Breast epithelium (tissue), 4 donors: ENCODE data around the gene CDR2. TPM values are rescaled to one million over a fixed set of nuclear protein-coding genes. Genes with fewer than 3 reads are reported as not detected.

Experiments used
- DNase-seq, 2 donors: peaks; one replicate each; pipeline ENCODE4 v3.0.0-alpha.2; 2019; ENCODE audit warnings: low spot score in 2 of 2
- H3K27ac ChIP-seq, 2 donors: fragments of 200-600 bp; sonication (generic) in 1 of 2; one replicate each; pipeline ENCODE4 v1.5.1; 2016 to 2019; ENCODE audit warnings: mild to moderate bottlenecking in 1 of 2
- H3K27me3 ChIP-seq, 2 donors: fragments of 200-600 bp; sonication (generic) in 1 of 2; one replicate each; pipeline versions ENCODE4 v1.5.1 to v1.6.0; 2017 to 2019; ENCODE audit warnings: control low read depth in 1 of 2, mild to moderate bottlenecking in 1 of 2
- H3K36me3 ChIP-seq: fragments of 200-600 bp; one replicate; pipeline ENCODE4 v1.5.1; 2019
- H3K4me1 ChIP-seq, 2 donors: fragments of 200-600 bp; sonication (generic); one replicate each; pipeline ENCODE4 v1.5.1; 2016 to 2019; ENCODE audit warnings: control low read depth in 1 of 2
- H3K4me3 ChIP-seq, 3 donors: fragments of 200-600 bp; sonication (generic); 1 replicate in 2 of 3; 2 replicates in 1 of 3; pipeline ENCODE4 v1.5.1; 2016 to 2019; ENCODE audit warnings: mild to moderate bottlenecking in 3 of 3, moderate library complexity in 2 of 3
- H3K9me3 ChIP-seq, 2 donors: fragments of 200-600 bp; sonication (generic) in 1 of 2; one replicate each; pipeline ENCODE4 v1.5.1; 2016 to 2019; ENCODE audit warnings: control low read depth in 1 of 2
- POLR2A ChIP-seq: fragments of 450-650 bp; IDR thresholded peaks from one replicate; pipeline ENCODE4 v1.6.1; 2016; ENCODE audit warnings: antibody characterized with exemption, mild to moderate bottlenecking, moderate library complexity
- POLR2AphosphoS5 ChIP-seq, 3 donors: sonication (generic); formaldehyde crosslinking; IDR thresholded peaks; one replicate each; pipeline ENCODE4 v1.6.1; 2017; ENCODE audit warnings: antibody characterized with exemption in 3 of 3
- intact Hi-C: fragments of 100-400 bp; cut with DNase I; formaldehyde crosslinking; loops from one replicate; pipeline ENCODE4 v1.15.1; 2023; ENCODE audit warnings: low total_unique reads
- total RNA-seq, 3 donors: library from RNA; depleted of rRNA; stranded (reverse); fragments of >200 nt; gene quantifications; one replicate each; pipeline ENCODE4 v1.1.0, GENCODE V29; 2016
- TF ChIP-seq, protein P1 (sequence below), 3 donors: fragments of 450-650 bp; IDR thresholded peaks; one replicate each; pipeline ENCODE4 v1.5.1; 2016 to 2017; ENCODE audit warnings: antibody characterized with exemption in 3 of 3, mild to moderate bottlenecking in 3 of 3, moderate library complexity in 3 of 3

CDR2 gene
- total RNA-seq, 3 donors from 2014 or later: 20.2 to 37.5 (median 26.9) TPM

DNA sequence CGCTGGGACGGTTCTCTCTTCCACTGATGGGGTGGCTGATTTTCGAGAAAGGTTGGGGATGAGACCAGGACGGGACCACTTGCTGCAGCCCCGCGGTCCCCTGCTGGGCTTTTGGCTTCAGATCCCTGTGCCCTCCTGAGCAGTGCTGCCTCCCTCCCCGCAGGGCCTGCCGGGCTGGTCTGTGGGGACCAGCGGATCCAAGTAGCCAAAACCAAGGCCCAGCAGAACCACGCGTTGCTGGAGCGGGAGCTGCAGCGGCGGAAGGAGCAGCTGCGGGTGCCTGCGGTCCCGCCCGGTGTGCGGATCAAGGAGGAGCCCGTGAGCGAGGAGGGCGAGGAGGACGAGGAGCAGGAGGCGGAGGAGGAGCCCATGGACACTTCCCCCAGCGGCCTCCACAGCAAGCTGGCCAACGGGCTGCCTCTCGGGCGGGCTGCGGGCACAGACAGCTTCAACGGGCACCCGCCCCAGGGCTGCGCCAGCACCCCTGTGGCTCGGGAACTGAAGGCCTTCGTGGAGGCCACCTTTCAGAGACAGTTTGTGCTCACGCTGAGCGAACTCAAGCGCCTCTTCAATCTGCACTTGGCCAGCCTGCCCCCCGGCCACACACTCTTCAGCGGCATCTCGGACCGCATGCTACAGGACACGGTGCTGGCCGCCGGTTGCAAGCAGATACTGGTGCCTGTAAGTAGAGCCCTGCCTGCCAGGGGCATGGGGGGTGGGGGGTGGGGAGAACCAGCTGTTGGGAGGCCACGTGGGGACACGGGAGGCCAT, 48.6 kb downstream of the CDR2 start:
- intact Hi-C loops: no loop called here
- Histone ChIP-seq H3K36me3 (no peaks in the 10 kb centered on the region), H3K4me1 (no peaks in the 10 kb centered on the region), H3K4me3 (no peak overlapping the region), H3K27me3 (no peaks in the 10 kb centered on the region), H3K9me3 (no peaks in the 10 kb centered on the region), H3K27ac (no peak overlapping the region)
- no peak for TF ChIP-seq POLR2A
- no peak for TF ChIP-seq POLR2AphosphoS5 (IDR thresholded peaks at IDR 0.05)
- TF ChIP-seq, protein P1, sequence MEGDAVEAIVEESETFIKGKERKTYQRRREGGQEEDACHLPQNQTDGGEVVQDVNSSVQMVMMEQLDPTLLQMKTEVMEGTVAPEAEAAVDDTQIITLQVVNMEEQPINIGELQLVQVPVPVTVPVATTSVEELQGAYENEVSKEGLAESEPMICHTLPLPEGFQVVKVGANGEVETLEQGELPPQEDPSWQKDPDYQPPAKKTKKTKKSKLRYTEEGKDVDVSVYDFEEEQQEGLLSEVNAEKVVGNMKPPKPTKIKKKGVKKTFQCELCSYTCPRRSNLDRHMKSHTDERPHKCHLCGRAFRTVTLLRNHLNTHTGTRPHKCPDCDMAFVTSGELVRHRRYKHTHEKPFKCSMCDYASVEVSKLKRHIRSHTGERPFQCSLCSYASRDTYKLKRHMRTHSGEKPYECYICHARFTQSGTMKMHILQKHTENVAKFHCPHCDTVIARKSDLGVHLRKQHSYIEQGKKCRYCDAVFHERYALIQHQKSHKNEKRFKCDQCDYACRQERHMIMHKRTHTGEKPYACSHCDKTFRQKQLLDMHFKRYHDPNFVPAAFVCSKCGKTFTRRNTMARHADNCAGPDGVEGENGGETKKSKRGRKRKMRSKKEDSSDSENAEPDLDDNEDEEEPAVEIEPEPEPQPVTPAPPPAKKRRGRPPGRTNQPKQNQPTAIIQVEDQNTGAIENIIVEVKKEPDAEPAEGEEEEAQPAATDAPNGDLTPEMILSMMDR (IDR thresholded peaks at IDR 0.05): no peak
- DNase-seq: no peak

DNA sequence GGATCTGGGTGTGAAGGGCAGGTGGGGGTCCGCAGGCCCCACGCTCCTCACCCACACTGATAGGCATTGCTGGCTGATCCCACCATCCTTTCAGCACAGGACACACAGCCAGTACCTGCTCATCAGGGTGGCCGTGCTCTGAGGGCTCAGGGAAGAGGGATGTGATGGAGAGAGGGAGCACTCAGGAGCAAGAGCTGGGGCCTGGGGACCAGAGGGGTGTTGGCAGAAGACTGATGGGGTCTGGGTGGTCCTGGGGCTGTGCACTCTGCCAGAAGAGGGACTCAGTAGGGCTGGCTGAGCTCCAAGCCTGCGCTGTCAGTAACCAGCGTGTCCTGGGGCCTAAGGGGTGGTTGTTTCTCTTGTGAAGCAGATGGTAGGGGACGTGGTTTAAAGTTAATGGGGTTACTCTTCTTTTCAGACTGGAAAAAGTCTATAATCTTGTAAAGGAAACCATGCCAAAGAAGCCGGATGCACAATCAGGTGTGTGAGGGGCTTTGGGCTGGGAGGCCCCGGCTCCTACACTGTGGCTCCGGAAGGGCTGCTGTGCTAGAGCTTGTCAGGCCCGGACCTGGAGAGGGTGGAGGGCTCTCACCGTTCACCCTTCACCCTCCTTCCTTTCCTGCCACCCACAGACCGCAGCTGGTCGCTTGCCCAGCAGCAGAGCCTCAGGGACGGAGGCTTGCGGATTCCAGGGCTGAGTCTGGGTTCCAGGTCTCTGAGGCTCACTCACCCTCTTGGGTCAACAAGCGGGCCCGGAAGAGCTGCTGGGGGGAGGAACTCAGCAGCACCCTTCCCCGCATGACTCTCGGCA, 49.4 kb downstream of the CDR2 start:
- Histone ChIP-seq H3K4me1 (no peaks in the 10 kb centered on the region), H3K4me3 (no peak overlapping the region), H3K27me3 (no peaks in the 10 kb centered on the region), H3K36me3 (no peaks in the 10 kb centered on the region), H3K27ac (peak overlapping the region in 1 of 2 donors; percentile 34), H3K9me3 (no peaks in the 10 kb centered on the region)
- no peak for DNase-seq
- TF ChIP-seq, protein P1 (IDR thresholded peaks at IDR 0.05): no peak
- TF ChIP-seq POLR2AphosphoS5 (IDR thresholded peaks at IDR 0.05): no peak
- TF ChIP-seq POLR2A: no peak
- intact Hi-C loops: no loop called here

DNA sequence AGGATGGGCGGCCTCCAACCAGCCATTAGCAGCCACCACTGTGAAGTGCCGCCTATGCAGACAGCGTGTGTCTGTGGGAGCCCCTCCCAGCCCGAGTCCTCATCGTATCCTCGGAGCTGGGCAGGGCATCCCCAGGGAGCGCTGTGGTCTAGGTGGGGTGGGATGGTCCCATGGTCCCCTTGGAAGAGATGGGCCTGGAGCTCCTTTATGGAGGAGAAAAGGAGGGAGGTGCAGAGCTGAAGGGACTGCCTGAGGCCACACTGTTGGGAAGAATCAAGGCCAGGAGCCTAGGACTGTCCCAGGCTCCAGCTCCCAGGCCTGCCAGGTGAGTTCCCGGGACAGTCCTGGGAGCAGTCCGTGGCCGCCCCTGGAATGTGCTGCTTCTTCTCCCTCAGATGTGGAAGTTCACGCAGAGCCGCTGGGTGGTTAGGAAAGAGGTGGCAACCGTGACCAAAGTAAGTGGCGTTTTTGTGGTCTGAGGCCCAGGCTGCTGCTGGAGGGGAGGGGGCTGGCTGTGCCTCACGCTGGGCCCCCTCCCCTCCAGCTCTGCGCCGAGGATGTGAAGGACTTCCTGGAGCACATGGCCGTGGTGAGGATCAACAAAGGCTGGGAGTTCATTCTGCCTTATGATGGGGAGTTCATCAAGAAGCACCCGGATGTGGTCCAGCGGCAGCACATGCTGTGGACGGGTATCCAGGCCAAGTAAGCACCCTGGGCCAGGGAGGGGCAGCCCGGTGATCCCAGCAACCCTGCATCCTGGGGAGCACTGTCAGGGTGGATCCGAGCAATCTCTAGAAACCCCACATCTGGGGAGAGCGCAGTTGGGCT, 50.2 kb downstream of the CDR2 start:
- Histone ChIP-seq H3K27me3 (no peaks in the 10 kb centered on the region), H3K4me1 (no peaks in the 10 kb centered on the region), H3K9me3 (no peaks in the 10 kb centered on the region), H3K27ac (peak overlapping the region in 1 of 2 donors; percentile 34), H3K4me3 (no peak overlapping the region), H3K36me3 (no peaks in the 10 kb centered on the region)
- no peak for DNase-seq
- TF ChIP-seq POLR2A (no peak), POLR2AphosphoS5 (IDR thresholded peaks at IDR 0.05) (no peak)
- TF ChIP-seq, protein P1 (IDR thresholded peaks at IDR 0.05): no peak
- intact Hi-C loops: no loop called here

DNA sequence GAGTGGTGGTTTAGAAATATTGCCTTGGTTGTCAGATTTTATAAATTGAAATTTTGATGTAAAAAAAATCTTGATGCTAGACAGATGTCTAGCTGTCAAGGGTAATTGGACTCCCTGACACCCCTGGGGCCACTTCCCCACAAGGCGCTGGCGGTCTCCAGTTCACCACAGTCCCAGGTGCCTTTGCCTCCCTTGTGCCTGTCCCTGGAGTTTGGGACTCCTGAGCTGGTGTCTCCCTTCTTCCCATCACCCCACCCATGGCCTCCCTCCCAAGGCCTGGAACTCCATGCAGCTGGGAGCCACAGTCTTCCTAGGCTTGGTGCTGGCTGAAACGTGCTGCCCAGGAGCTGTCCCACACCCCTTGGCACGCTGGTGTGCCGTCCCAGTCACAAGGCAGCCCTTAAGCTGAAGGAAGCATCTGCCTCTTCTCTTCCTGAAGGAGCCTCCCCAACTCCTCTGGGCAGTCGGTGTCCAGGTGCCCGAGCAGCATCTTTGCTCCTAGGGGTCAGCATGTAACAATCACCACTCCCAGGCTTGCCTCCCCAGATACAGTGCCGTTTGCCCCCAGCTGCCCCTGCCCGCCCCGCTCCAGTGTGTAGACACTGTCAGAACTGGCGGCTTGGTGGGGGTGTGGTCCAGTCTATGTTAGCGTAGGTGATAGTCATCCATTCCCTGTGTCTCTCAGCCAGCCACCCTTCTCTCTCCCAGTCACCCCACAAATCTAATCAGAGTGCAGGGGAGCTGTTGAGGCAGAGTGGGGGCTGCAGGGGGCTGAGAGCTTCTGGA, 51.1 kb downstream of the CDR2 start:
- Histone ChIP-seq H3K4me3 (no peak overlapping the region), H3K27me3 (no peaks in the 10 kb centered on the region), H3K4me1 (no peaks in the 10 kb centered on the region), H3K27ac (no peak overlapping the region), H3K9me3 (no peaks in the 10 kb centered on the region), H3K36me3 (no peaks in the 10 kb centered on the region)
- TF ChIP-seq, protein P1 (IDR thresholded peaks at IDR 0.05): no peak
- TF ChIP-seq POLR2A: no peak
- no peak for DNase-seq
- intact Hi-C loops: no loop called here
